ENCODE results near the gene CALD1. TPM values are rescaled to one million over a fixed set of nuclear protein-coding genes. Genes with fewer than 3 reads are reported as not detected.

Gene CALD1
- total and polyA plus RNA-seq, 8 donors = 137 to 248 (median 224) TPM

DNA sequence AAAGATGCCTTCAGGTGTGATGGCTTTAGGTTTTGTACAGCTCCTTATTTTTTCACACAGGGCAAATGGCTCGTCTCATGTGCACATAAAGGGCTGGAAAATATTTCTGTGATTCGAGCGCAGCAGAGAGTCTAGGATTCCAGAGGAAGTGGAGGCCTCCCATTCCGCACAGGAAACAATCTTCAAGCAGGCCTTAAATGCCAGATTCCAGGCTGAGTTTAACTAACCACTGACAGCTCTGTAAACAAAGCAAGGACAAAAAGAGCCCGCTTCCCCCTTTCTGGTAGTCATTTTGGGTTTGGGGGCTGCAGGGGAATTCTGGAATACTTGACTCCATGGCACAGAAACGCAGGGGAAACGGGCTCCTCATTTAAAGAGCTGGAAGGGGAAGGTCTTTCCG lies 87.2 kb downstream of the CALD1 start:
- peak; percentile 42 for ATAC-seq

DNA sequence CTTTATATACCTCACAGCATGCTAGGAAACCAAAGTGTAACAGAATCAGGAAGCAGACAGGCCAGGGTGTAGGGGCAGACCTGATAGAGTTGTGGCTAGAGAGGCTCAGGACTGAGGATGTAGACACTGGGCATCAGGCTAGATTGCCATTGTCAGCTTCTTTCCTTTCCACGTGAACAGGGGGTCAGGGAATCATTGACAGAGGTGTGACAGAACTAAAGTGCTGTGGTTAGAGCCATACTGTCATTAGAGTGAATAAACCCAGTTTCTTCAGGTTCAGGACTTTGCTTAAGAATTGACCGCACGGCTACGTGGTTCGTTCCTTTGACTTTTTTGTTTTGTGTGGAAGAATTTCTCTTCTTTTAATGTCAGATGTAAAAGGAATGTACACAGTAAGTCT lies 90.7 kb downstream of the CALD1 start:
- no peak overlapping the region for H3K4me3 ChIP-seq
- ATAC-seq = no peak
- no peak overlapping the region for H3K27ac ChIP-seq
- no peaks in the 10 kb centered on the region for H3K36me3 ChIP-seq
- H3K27me3 ChIP-seq = no peaks in the 10 kb centered on the region
- H3K9me3 ChIP-seq = no peaks in the 10 kb centered on the region
- no peak for DNase-seq
- intact Hi-C loops (cut with DNase I) = no loop called here
- H3K4me1 ChIP-seq = peaks cover 10 to 13% of the 10 kb centered on the region in 2 donors
- TF ChIP-seq, protein P1, sequence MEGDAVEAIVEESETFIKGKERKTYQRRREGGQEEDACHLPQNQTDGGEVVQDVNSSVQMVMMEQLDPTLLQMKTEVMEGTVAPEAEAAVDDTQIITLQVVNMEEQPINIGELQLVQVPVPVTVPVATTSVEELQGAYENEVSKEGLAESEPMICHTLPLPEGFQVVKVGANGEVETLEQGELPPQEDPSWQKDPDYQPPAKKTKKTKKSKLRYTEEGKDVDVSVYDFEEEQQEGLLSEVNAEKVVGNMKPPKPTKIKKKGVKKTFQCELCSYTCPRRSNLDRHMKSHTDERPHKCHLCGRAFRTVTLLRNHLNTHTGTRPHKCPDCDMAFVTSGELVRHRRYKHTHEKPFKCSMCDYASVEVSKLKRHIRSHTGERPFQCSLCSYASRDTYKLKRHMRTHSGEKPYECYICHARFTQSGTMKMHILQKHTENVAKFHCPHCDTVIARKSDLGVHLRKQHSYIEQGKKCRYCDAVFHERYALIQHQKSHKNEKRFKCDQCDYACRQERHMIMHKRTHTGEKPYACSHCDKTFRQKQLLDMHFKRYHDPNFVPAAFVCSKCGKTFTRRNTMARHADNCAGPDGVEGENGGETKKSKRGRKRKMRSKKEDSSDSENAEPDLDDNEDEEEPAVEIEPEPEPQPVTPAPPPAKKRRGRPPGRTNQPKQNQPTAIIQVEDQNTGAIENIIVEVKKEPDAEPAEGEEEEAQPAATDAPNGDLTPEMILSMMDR (IDR thresholded peaks at IDR 0.05) = no peak

More for the DNA sequence above, 87.2 kb downstream of the CALD1 start:
- TF ChIP-seq, protein P1 (IDR thresholded peaks at IDR 0.05) = no peak
- H3K36me3 ChIP-seq = no peaks in the 10 kb centered on the region
- intact Hi-C loops (cut with DNase I) = no loop called here
- no peaks in the 10 kb centered on the region for H3K9me3 ChIP-seq
- DNase-seq = peak in 2 of 4 donors; percentile 64 to 68
- peak overlapping the region; percentile 37 to 57 for H3K27ac ChIP-seq
- no peaks in the 10 kb centered on the region for H3K27me3 ChIP-seq
- H3K4me1 ChIP-seq = peaks cover 5 to 22% of the 10 kb centered on the region in 2 donors
- H3K4me3 ChIP-seq = no peak overlapping the region

DNA sequence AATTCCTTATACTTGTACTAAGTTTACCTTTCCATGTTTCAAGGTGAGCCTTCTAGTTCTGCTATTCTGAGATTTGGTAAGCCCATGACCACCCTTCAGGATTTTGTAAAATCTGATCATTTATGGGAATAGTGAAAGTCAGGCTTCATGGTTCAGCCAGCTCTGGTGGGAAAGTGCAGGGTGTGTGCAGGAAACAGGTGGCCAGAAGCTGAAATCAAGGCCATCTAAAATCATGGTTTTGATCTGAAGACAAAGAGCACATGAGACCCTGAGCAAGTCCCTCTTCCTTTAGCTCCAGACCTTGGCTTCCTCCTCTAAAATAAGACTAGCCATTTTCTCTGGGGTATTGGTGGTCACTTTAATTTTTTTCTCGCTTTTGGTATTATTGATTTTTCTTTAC lies 91.3 kb downstream of the CALD1 start:
- no peaks in the 10 kb centered on the region for H3K9me3 ChIP-seq
- TF ChIP-seq, protein P1 (IDR thresholded peaks at IDR 0.05) = no peak
- intact Hi-C loops (cut with DNase I) = no loop called here
- no peak for ATAC-seq
- H3K36me3 ChIP-seq = no peaks in the 10 kb centered on the region
- H3K27me3 ChIP-seq = no peaks in the 10 kb centered on the region
- peaks cover 6 to 8% of the 10 kb centered on the region in 2 donors for H3K4me1 ChIP-seq
- no peak overlapping the region for H3K27ac ChIP-seq
- H3K4me3 ChIP-seq = no peak overlapping the region
- DNase-seq = no peak

DNA sequence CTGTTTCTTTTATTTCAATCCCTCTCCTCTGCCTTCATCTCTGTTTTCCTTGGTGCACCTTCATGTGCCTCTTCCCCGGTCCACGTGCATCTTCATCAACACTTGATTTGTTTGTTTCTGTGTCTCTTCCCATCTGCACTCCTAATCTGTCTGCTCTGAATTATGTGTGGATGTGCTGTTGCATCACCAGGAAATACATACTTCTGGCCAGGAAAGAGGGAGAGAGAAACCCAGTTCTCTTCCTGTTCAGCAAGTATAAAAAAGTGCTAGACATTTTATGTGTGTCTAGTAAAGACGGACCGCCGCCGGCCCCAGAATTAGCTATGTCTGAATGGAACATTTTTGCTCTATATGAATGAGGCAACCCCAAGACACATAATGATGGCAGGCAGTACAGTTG lies 93.8 kb downstream of the CALD1 start:
- intact Hi-C loops (cut with DNase I) = no loop called here
- Histone ChIP-seq H3K27ac (no peak overlapping the region), H3K4me3 (no peak overlapping the region), H3K27me3 (no peaks in the 10 kb centered on the region), H3K36me3 (no peaks in the 10 kb centered on the region), H3K4me1 (peaks cover 6% of the 10 kb centered on the region in 2 donors), H3K9me3 (no peaks in the 10 kb centered on the region)
- DNase-seq = no peak
- ATAC-seq = no peak
- TF ChIP-seq, protein P1 (IDR thresholded peaks at IDR 0.05) = no peak

DNA sequence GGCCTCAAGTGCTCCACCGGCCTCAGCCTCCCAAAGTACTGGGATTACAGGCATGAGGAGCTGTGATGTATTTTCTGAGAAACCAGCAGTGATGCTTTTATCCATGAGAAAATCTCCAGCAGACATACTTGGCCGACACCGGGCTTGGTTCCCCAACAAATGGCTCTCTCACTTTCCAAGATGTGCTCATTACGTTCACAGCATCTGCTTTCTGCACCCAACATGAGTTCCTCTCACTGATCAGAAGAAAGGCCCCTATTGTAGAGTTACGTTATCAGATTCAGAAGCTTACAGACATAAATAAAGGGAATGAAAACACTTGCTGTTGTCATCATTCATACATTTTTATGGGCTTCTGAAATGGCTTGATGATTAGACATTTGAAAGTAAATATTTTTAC lies 95.0 kb downstream of the CALD1 start:
- Histone ChIP-seq H3K27me3 (no peaks in the 10 kb centered on the region), H3K4me1 (peaks cover 6% of the 10 kb centered on the region in 2 donors), H3K9me3 (no peaks in the 10 kb centered on the region), H3K36me3 (no peaks in the 10 kb centered on the region), H3K27ac (no peak overlapping the region), H3K4me3 (no peak overlapping the region)
- DNase-seq (no peak), ATAC-seq (no peak)
- TF ChIP-seq, protein P1 (IDR thresholded peaks at IDR 0.05) = no peak
- intact Hi-C loops (cut with DNase I) = no loop called here

All from left lung (tissue), 10 donors.